HG02885 (cell line): ENCODE results near the gene WDR76.

Experiments
- ATAC-seq: cut with Tn5 transposase; IDR thresholded peaks from one replicate; pipeline ENCODE4 v1.9.1; 2021; ENCODE audit warnings: mild to moderate bottlenecking; ENCODE audit not compliant: unreplicated experiment, poor library complexity

Gene WDR76

DNA sequence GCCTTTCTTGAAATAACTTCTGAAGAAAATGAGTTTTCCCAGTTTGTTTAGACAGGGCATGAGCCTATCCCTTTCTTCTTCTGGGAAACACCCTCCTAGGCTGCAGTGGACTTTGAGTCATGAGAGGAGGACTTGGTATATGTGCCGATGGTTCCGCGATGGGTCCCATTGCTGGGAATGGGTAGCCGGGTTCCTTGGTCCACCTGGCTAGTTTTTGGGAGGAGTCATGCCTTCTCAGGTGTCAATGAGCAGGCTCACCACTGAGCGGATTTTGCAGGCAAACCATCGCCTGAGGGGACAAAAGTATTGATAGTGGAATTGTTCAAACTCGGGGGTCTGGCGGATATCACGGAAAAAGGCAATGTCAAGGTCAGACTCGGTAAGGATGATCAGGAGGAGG is 46.8 kb downstream of the WDR76 start:
- no peak for ATAC-seq

DNA sequence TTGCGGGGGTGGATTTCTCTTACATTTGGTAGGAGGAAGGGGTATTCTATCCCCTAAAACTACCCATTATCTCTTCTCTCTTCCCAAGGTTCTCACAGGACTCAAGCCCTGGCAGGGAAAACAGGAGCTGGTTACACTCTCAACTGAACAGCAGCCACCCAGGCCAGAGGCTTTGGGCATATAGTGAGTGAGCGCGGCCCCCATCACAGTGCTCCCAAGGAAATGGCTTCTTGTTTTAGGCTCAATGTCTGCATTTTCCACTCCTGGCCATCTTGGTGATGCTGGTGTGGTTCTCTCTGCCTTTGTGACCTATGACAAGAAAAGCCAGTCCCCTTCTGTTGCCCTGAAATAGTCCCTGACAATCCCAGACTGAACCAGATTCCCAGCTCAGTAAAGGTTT is 50.1 kb downstream of the WDR76 start:
- no peak for ATAC-seq

DNA sequence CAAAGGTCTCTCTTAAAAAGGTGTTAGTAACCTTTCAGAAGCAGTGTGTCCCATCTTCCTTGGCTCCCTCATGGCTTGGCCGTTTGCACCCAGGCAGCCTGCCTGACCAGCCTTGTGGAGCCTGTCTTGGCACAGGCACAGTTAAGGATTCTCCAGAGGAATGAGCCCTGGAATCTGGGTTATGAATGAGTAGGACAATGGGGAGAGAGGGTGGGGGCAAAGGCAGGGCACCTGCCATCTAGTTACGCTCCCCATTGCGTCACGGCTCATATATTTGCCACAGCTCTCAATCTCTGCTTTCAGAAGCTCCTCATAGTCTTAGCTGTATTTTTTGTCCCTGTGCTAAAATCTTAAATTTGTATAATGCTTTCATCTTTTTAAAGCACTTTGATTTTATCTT is 50.6 kb downstream of the WDR76 start:
- ATAC-seq = no peak

DNA sequence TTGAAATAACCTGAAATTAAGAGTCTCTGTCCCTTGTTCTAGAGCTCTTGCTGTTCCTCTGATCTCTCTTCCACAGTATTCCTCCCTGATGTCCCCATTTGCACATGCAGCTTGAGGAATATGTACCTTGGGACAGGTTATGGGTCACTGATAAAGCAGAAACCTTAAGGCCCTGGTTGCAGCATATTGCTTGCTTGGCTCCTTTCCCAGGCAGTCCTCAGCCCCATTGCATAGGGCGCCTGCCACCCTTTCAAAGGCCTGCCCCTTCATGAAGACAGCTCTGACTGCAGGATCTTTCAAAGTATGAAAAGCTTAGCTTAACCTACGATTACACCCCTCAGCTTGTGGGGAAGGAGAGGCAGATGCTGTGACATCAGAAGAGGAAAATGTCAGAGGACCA is 51.6 kb downstream of the WDR76 start:
- no peak for ATAC-seq

DNA sequence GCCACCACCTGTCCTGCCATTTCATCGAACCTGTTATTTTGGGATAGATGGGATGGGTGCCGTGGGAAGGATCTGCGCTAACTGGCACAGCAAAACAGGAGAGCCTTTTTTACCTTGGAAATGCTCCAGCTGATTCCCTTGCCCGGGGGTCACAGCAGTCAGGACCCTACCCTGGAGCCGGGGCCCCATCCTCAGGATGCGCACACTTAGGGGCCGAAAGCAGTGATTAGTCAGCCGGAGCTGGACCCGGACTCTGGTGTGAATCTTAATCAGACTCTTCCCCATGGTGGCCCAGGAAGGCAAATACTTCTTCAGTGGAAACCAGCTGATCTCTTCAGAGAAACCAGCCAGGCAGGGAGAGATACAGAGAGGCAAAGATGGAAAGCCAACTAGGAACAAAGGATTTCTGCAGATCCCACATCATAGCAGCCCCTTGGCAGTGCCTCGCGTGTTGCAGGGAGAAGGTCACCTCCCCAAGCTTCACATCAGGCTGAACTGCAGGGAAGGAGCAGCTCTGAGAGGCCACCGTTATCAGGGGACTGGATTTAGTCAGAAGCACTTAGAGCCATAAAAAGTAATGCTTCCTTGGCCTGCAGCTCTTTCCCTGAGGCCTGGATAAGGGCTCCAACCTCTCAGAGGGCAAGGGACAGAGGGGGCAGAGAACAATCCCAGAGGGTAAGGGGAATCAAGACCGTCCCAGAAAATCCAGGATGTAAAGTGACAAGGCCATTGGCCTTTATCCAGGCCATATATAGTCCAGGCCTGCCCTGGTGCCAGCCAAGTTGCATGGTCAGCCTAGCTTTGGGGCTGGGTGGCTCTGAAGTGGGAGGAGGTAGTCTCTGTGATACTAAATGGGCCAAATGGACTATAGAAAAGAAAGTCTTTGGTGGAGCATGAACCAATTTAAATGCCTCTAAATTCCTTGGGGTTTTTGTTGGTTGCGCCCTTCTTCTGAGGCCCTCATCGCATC is 52.9 kb downstream of the WDR76 start:
- ATAC-seq = no peak

DNA sequence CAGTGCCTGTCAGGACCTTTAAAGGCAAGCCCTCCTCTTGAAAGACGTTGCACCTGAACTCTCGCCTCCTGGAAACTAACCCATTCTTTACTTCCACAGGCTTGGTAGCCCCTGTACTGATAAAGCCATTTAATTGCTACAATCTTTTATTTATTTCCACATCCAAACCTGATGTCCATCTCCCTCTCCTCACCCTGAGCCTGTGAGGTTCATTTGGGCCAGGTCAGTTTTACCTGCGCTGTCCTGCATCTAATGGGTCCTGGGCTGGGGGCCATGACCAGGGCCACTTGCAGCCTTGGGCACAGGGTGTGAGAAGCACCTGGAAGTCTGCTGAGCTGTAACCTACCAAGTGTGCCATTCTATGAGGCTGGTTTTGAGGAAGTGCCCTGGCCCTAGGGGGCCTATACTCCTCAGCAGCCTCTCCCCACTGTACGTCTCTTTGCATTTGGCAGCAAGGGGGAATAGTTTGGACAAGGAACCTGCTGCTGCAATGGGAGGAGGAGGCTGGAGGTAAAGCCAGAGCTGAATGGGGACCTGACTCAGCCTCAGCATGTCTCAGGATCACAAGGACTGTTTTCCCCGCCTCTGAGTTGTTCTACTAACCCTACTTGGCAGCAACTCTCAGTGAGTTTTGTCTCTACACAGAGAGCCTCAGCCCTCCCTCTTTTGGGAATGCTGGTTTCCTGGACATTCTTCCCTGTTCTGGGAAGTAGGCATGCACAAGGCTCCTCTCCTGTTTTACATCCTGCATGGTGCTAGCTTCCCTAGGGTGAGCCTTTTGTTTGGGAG is 53.8 kb downstream of the WDR76 start:
- ATAC-seq = no peak

DNA sequence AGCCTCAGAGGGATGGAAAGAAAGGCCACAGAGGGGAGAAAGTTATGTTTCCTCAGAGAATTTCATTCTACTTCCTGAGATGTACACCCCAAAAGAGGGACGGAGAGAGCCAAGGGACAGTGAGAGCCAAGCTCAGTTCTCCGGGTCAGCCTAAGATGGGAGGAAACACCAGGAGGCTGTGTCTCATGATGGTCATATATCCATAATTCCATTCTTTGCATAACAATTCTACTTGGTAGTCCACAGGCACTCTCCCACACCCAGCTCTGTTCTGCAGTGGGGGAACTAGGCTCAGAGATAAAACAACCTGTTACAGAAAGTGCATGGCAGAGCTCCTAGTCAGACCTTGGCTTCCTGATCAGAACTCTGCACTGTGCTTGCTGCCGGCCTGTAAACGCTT is 54.4 kb downstream of the WDR76 start:
- no peak for ATAC-seq

DNA sequence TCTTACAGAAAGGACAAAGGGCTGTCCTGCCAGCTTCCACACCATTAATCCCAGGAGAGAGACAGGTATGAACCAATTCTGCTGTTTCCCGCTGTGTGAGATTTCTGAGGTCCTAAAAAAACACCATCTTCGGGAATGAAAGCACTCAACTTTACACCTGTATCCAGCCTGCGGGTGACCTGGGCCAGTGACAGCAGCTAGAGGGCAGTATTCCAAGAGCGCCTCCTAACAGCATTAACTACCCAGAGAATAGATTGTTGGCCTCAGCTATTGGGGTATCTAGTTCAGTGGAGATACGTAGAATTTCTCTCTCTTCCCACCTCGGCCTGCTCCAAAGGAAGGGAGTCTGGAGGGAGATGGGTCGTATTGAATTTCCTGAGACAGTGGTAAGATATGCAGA is 55.1 kb downstream of the WDR76 start:
- ATAC-seq = no peak

DNA sequence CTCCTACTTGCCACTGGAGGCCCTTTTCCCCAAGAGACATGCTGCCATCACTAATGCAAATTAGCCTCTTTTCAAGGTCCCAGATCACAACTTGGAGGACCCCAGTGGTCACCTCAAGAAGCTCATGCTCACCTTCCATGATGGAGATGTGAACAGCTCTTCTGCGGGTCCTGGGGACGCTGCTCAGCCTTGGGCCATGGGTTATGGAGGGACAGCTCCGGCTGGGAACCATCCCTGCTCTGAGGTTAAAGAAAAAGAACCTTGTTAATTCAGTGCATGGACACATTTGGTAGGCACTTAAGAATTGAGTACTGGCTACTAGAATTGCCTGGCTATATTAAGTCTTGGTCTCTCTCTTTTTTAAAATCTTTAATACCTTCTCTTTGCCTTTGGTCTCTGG is 56.8 kb downstream of the WDR76 start:
- no peak for ATAC-seq

DNA sequence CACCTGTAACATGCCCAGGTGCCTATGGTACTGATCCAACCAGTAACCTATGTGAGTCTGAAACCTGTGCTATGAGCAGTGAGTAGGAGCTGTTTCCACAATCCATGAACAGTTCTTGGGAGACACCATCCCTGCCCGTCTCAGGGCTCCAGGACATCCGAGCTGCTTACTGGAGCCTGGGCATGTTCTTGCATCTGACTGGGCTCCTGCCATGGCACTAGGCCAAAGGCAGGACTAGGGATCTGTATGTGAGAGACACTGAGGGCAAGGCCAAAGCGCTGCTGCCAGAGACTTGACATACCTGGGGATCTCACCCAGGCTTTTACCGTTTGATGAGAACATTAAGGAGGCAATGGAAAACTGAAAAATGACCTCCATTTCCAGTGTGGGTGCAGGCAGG is 59.8 kb downstream of the WDR76 start:
- no peak for ATAC-seq

DNA sequence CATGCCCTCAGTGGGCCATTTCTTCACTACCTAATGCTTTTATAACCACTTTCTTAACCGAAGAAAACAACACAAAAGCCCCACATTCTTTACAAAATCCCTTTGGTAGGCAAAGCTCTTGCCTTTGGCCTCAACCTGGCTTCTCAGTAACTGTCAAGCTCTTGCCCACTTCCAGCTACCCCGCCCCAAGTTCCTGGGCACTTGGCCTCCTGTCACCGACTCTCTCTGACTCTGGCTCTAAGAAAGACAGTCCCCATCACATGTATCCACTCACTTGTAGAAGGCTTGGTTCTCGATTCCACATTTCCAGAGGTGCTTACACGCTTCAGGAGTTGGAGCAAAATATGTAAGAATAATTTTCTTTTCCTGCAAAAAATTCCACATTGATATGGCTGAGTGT is 61.1 kb downstream of the WDR76 start:
- no peak for ATAC-seq

DNA sequence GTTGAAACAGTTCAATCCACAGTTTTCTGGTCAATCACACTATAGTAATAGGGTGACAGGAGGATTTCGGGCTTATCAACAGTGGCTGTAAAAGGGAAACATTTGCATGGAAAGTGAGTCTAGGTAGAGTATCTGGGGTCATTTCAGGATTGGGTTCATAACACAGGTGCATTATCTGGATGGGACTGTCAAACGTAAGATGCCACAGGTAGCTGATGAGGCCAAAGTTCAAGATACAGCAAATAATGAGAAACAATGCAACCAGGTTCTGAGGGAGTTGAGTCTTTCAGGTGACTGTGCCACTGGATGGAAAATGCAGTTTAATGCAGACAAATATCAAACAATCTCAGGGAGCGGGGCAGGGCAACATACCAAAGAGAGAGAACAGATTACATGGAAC is 62.2 kb downstream of the WDR76 start:
- ATAC-seq = no peak

DNA sequence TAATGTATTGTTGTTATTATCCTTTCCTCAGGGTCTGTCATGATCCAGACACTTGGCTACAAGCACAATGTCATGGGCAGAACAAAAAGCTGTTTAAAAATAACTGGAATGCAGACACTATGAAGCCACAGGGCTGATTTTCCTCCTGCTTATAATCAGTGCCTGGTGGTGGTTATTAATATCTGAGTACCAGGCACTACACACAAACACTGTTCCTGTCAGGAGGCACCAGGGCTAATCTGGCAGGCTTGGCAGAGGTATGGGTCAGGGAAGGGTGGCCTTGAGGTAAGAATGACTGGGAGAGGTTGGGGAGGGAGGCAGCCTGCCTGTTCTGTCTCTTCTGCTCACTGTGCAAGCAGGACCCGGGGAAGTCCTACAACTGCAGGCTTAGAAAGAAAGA is 67.2 kb downstream of the WDR76 start:
- no peak for ATAC-seq

DNA sequence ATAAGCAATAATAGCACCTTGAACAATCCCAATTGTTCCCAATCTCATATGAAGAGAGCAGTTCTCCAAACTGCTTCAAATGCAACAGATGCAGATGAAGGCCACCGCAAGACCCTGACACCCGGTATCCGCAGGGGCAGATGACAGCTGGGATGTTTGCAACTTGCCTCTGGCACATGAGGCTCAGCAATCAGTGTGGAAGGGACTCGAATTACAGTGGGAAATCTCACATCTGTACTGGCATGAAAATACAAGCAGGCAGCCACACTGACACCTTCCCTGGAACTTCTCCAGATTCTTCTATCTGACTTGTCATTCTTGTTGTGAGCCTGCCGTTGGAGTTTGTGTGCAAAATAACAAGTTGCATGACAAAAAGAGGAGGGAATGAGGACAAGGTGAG is 68.8 kb downstream of the WDR76 start:
- no peak for ATAC-seq

DNA sequence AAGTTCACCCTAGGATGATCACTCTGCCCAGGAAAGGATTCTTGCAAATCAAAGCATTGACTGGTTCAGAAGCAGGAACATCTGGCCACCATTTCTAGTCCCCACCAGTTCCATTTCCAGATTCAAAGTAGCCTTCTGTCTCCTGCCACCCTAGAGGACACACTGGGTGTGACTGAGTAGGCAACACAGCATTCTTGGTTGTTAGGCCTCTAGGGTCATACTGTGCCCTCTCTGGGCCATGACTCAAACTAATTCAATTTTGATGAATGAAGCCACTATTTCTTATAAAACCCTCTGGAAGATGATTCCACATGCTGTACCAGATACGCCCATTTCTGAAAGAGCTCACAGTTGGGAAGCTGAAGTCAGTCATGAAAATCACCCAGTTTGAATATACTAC is 69.7 kb downstream of the WDR76 start:
- no peak for ATAC-seq

DNA sequence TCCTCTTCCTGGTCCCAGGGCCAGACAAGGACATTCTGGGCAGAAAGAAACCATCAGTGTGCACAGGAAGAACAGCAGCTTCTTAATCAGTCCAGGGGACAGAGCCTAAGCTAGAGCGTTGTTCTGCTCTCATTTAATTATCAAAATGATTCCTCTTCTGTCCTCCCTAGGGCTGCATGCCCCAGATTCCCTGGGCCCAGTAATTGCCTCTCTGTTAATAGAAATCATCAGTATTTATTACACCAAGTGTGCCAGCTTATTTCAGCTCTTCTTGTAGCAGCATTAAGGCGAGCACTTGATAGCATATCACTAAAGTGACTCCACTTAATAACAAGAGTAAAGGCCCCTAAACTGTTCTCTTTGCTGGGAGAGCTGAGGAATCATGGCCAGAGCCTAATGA is 72.1 kb downstream of the WDR76 start:
- no peak for ATAC-seq

DNA sequence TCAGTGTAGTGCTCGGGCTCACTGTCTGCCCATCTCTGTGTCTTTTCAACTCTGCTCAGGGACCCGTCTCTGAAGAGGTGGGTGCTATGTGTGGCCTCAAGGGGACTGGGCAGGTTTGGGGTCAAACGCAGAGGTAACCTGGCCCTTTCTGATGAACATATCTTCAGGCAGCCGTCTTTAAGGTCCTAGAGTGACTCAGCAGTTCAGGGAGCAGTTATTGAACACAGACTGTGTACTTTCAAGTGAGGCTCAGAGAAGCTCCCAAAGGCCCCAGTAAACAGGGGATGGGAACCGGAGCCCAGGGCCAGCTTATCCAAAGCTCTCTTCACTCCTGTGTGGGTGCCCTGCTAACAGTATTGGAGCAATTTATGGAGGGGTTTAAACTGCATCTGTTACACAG is 73.1 kb downstream of the WDR76 start:
- no peak for ATAC-seq

DNA sequence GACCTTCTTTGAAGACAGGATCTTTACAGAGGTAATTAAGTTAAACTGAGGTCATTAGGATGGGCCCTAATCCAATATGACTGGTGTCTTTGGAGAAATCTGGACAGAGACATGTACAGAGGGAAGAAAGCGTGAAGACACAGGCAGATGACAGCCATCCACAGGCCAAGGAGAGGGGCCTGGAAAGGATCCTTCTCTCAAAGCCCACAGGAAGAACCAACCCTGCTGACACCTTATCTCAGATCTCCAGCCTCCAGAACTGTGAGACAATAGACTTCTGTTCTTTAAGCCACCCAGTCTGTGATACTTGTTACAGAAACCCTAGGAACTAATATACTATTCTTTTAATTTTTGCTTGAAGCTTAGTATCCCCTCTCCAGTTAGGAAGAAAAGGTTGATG is 74.2 kb downstream of the WDR76 start:
- no peak for ATAC-seq

DNA sequence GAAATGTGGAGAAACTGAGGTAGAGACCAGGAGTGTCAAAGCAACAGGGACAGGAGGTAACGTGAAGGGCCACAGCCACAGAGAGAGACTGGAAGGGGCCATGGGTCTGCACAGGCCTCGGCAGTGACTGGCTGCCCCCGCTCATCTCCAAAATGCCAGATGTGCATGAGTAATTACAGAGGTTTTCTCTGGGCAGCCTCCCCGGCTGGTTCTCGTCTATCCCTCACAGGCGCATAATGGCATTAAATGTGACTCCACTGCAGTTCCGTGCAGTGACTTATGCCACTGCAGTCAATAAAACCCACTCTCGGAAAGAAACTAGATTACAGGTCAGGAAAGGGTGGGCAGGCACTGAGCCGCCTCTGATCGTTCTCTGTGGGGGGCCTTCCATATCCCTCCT is 74.7 kb downstream of the WDR76 start:
- no peak for ATAC-seq

DNA sequence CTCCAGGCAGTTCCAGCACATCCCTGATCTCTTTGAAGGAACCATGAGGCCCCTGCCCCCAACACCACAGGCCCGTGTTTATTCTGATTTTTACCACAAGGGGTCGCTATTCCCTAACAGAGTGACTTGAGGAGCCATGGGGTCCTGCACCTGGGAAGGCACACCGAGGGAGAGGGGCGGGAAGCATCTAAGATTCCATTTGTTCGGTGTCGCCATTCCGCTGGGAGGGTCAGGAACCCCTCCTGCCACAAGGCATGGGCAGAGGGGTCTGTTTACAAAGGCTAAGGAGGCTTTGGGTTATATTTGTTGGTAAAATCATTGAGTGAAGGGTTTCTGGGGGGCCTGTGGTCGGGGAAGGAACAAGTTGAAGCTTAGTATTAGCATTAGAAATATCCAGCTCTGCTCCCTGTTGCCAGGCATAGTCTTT is 77.1 kb downstream of the WDR76 start:
- ATAC-seq = peak; percentile 59

DNA sequence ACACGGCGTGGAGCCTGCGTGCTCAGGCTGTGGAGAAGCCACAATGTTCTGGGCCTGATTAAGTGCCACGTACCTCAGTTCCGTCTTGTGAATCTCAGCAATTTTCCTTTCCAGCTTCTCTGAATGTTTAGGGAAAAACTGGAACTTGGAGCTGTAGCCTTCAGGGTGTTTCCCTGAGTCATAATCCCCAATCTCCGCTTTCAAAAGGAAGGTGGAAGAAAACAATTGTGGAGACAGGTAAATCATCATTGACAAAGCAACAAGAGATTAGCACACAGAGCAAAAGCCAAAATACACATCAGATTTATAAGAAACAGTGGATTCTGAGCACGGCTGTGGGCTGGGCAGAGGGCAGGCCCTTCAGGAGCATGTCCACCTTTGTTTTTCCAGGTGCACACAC is 79.0 kb downstream of the WDR76 start:
- no peak for ATAC-seq
